GM12878 (cell line): ENCODE data around the gene DPP6. TPM values are rescaled to one million over a fixed set of nuclear protein-coding genes. Genes with fewer than 3 reads are reported as not detected.

Source experiments
- ATAC-seq: fragments of 200-7000 bp; cut with Tn5 transposase; 3 replicates; pipeline ENCODE4 v1.9.1; 2020; ENCODE audit warnings: mild to moderate bottlenecking, moderate library complexity
- BruUV-seq: library from RNA; stranded (reverse); fragments of 400-500 nt; replicated peaks from 2 replicates; lab custom pipeline; 2021; lab: Mats Ljungman, UMichigan
- CTCF ChIA-PET: fragments of 300-600 bp; sonication (Branson Sonifier 250); formaldehyde crosslinking; extraction: SDS; loops from one replicate; lab custom pipeline; 2021; ENCODE audit warnings: inconsistent platforms; lab: Yijun Ruan, JAX
- POLR2A ChIA-PET: fragments of 350-600 bp; formaldehyde crosslinking; extraction: SDS; loops from one replicate; lab custom pipeline; 2021; ENCODE audit warnings: inconsistent platforms; lab: Charles Lee
- RAD21 ChIA-PET: fragments of 300-600 bp; sonication (Branson Sonifier 250); formaldehyde crosslinking; loops from one replicate; lab custom pipeline; 2023; ENCODE audit warnings: antibody characterized with exemption; ENCODE audit not compliant: unreplicated experiment; lab: Charles Lee
- SMC1A ChIA-PET: fragments of 300-600 bp; sonication (Branson Sonifier 250); formaldehyde crosslinking; loops from one replicate; lab custom pipeline; 2023; ENCODE audit not compliant: unreplicated experiment, uncharacterized antibody; lab: Charles Lee
- DNase-seq: peaks from one replicate; pipeline ENCODE4 v3.0.0-alpha.2; 2011; ENCODE audit warnings: low read depth, low spot score
- FAIRE-seq: peaks from 3 replicates; lab custom pipeline; 2011; peaks lifted over from hg19 to GRCh38; lab: Jason Lieb, UNC
- H2AFZ ChIP-seq: 2 replicates; pipeline ENCODE4 v1.6.0; 2011; ENCODE audit warnings: low read depth, low read length, control low read depth; ENCODE audit not compliant: control insufficient read depth
- H3K27ac ChIP-seq: 2 replicates; pipeline ENCODE4 v1.5.1; 2011; ENCODE audit warnings: control low read depth; ENCODE audit not compliant: control insufficient read depth, insufficient read depth
- H3K27me3 ChIP-seq, 2 experiments: replicated peaks in 1 of 2; 2 replicates each; pipeline versions ENCODE4 v1.6.0 to v1.6.1; 2011; ENCODE audit warnings: low read length in 1 of 2; ENCODE audit not compliant: control insufficient read depth in 2 of 2, insufficient read depth in 2 of 2
- H3K36me3 ChIP-seq, 2 experiments: 2 replicates each; pipeline ENCODE4 v1.5.1; 2011; ENCODE audit warnings: low read length in 1 of 2; ENCODE audit not compliant: control insufficient read depth in 2 of 2, insufficient read depth in 2 of 2
- H3K4me1 ChIP-seq: 2 replicates; pipeline ENCODE4 v1.6.1; 2011; ENCODE audit warnings: mild to moderate bottlenecking, low read length, moderate library complexity, mixed read lengths; ENCODE audit not compliant: control insufficient read depth, insufficient read depth
- H3K4me2 ChIP-seq: 2 replicates; pipeline ENCODE4 v1.6.0; 2011; ENCODE audit warnings: control low read depth; ENCODE audit not compliant: control insufficient read depth, insufficient read depth
- H3K4me3 ChIP-seq: fragments of 200-600 bp; sonication (generic); 2 replicates; pipeline ENCODE4 v1.5.1; 2016
- H3K79me2 ChIP-seq: 2 replicates; pipeline ENCODE4 v1.6.0; 2011; ENCODE audit warnings: low read length; ENCODE audit not compliant: control insufficient read depth, insufficient read depth
- H3K9ac ChIP-seq: 2 replicates; pipeline ENCODE4 v1.8.0; 2011; ENCODE audit warnings: low read length, control low read depth, mixed read lengths; ENCODE audit not compliant: control insufficient read depth, insufficient read depth
- H3K9me3 ChIP-seq: replicated peaks from 3 replicates; pipeline ENCODE4 v1.5.1; 2011; ENCODE audit warnings: mild to moderate bottlenecking, low read length; ENCODE audit not compliant: control insufficient read depth, insufficient read depth
- H4K20me1 ChIP-seq: 2 replicates; pipeline ENCODE4 v1.6.0; 2011; ENCODE audit not compliant: control insufficient read depth, insufficient read depth
- BMI1 ChIP-seq: fragments of 450-650 bp; IDR thresholded peaks from 2 replicates; pipeline ENCODE4 v1.6.1; 2016; ENCODE audit warnings: mild to moderate bottlenecking, moderate library complexity, borderline replicate concordance
- CBFB ChIP-seq: IDR thresholded peaks from 2 replicates; pipeline ENCODE4 v1.6.1; 2016; ENCODE audit warnings: antibody characterized with exemption, low read depth
- CBX3 ChIP-seq: fragments of 200-600 bp; sonication (generic); IDR thresholded peaks from 2 replicates; pipeline ENCODE4 v1.6.1; 2016; ENCODE audit warnings: low read depth, borderline replicate concordance
- CEBPZ ChIP-seq: fragments of 150-350 bp; IDR thresholded peaks from 2 replicates; pipeline ENCODE4 v1.6.1; 2016; ENCODE audit warnings: low read depth, low read length
- EGR1 ChIP-seq, 2 experiments: IDR thresholded peaks; 1 replicate in 1 of 2; 2 replicates in 1 of 2; pipeline ENCODE4 v1.6.1; 2011 to 2012; ENCODE audit warnings: low read depth in 2 of 2, low read length in 2 of 2, borderline replicate concordance in 1 of 2, mild to moderate bottlenecking in 1 of 2, moderate library complexity in 1 of 2
- HDAC2 ChIP-seq: fragments of 200-600 bp; sonication (generic); IDR thresholded peaks from 2 replicates; pipeline ENCODE4 v1.6.1; 2017
- MEF2B ChIP-seq: fragments of 450-650 bp; IDR thresholded peaks from 2 replicates; pipeline ENCODE4 v1.6.1; 2018; ENCODE audit warnings: mild to moderate bottlenecking, moderate library complexity; ENCODE audit not compliant: partially characterized antibody, poor library complexity, severe bottlenecking
- NR2C2 ChIP-seq: IDR thresholded peaks from 2 replicates; pipeline ENCODE4 v1.6.1; 2011; ENCODE audit warnings: borderline replicate concordance, low read depth; ENCODE audit not compliant: control insufficient read depth, insufficient read length
- SMARCA5 ChIP-seq: fragments of 450-650 bp; IDR thresholded peaks from 2 replicates; pipeline ENCODE4 v1.6.1; 2017; ENCODE audit warnings: mild to moderate bottlenecking
- STAT1 ChIP-seq: fragments of 450-650 bp; conservative IDR thresholded peaks from 2 replicates; pipeline ENCODE4 v1.6.1; 2014; ENCODE audit warnings: antibody characterized with exemption, mild to moderate bottlenecking
- STAT3 ChIP-seq: IDR thresholded peaks from 2 replicates; pipeline ENCODE4 v1.6.1; 2011; ENCODE audit warnings: low read depth, low read length, improper control_type of control experiment
- TCF3 ChIP-seq: IDR thresholded peaks from 2 replicates; pipeline ENCODE4 v1.6.1; 2012; ENCODE audit warnings: low read depth, mild to moderate bottlenecking, low read length, borderline replicate concordance; ENCODE audit not compliant: insufficient read depth
- ZBED1 ChIP-seq: IDR thresholded peaks from 2 replicates; pipeline ENCODE4 v1.6.1; 2016; ENCODE audit warnings: borderline replicate concordance
- ZBTB33 ChIP-seq: fragments of 450-650 bp; IDR thresholded peaks from 2 replicates; pipeline ENCODE4 v1.6.1; 2017; ENCODE audit warnings: mild to moderate bottlenecking
- ZBTB4 ChIP-seq: fragments of 450-650 bp; formaldehyde crosslinking; IDR thresholded peaks from 2 replicates; pipeline ENCODE4 v1.4.0; 2022; ENCODE audit warnings: mild to moderate bottlenecking, moderate library complexity
- ZSCAN29 ChIP-seq: fragments of 450-650 bp; IDR thresholded peaks from 2 replicates; pipeline ENCODE4 v1.6.1; 2017; ENCODE audit warnings: mild to moderate bottlenecking, moderate library complexity
- WGBS: methylation state at CpG from one replicate; pipeline ENCODE4 v1.1.6; 2016; ENCODE audit warnings: low lambda C conversion rate; ENCODE audit not compliant: insufficient replicate concordance, insufficient coverage; ENCODE audit errors: missing lambda C conversion rate; 5-methylcytosine and 5-hydroxymethylcytosine counted together
- in situ Hi-C: fragments of 300-500 bp; cut with MboI; formaldehyde crosslinking; loops from 9 replicates; pipeline ENCODE4 v1.14.3; 2018; ENCODE audit warnings: mixed read lengths
- intact Hi-C: fragments of 100-400 bp; cut with micrococcal nuclease; formaldehyde crosslinking; loops from one replicate; pipeline ENCODE4 v1.14.2; 2022; ENCODE audit not compliant: unreplicated experiment
- polyA plus RNA-seq, 11 experiments: library from polyadenylated mRNA; depleted of rRNA in 4 of 11; unstranded in 6 of 11; stranded (reverse) in 5 of 11; fragments of >200 nt; fragmentation: Nextera tagmentation in 4 of 11; fragmentation: Illumina TruSeq in 1 of 11; extraction: Ambion mirVana in 4 of 11; extraction: Trizol in 1 of 11; gene quantifications; 1 replicate in 1 of 11; 2 replicates in 10 of 11; pipeline versions ENCODE4 v1.2.1 to v1.2.3, GENCODE V29; 2011 to 2016; ENCODE audit warnings: inconsistent platforms in 2 of 11, missing spikeins in 2 of 11, low read depth in 1 of 11
- total RNA-seq, 4 experiments: library from RNA; depleted of rRNA in 3 of 4; stranded (reverse); fragments of >200 nt in 3 of 4; fragmentation: Illumina TruSeq in 1 of 4; extraction: Trizol in 1 of 4; gene quantifications; 2 replicates each; pipeline versions ENCODE4 v1.2.1 to v1.2.3, GENCODE V29; 2013 to 2021

Gene DPP6
- total and polyA plus RNA-seq, 10 of the 15 experiments (the other 5 are each of a cell fraction or from before 2014, with no cell fraction given), result not detected

GRCh38 chr7:154512121-154512833 lies 460.1 kb downstream of the DPP6 start:
- H3K27ac ChIP-seq, result no peak overlapping the region
- no peaks in the 10 kb centered on the region for H3K9me3 ChIP-seq
- FAIRE-seq (no peak), DNase-seq (no peak), ATAC-seq (no peak)
- in situ Hi-C loops, result no loop called here
- no peaks in the 10 kb centered on the region for H3K27me3 ChIP-seq
- no peak overlapping the region for H3K4me3 ChIP-seq
- no peak overlapping the region for H3K9ac ChIP-seq
- H4K20me1 ChIP-seq, result no peaks in the 10 kb centered on the region
- no peak overlapping the region for H3K4me2 ChIP-seq
- ChIA-PET SMC1A (interaction anchor here (1.0 kb wide), 1 partner anchor 12 kb away, joined by 3 read pairs; no protein-coding TSS in a partner anchor), CTCF (no interaction called here), RAD21 (no interaction called here), POLR2A (no interaction called here)
- no peaks in the 10 kb centered on the region for H3K79me2 ChIP-seq
- no peaks in the 10 kb centered on the region for H3K4me1 ChIP-seq
- H3K36me3 ChIP-seq, result no peaks in the 10 kb centered on the region
- 25% methylated on average over 7 of the region's 7 CpGs for WGBS
- intact Hi-C loops, result no loop called here
- BruUV-seq, result no TSS peak
- H2AFZ ChIP-seq, result no peak overlapping the region
- no peak for TF ChIP-seq TCF3
- TF ChIP-seq STAT1, result no peak
- TF ChIP-seq ZBTB4 (CRISPR knock-in tag), result no peak
- no peak for TF ChIP-seq STAT3
- no peak for TF ChIP-seq EGR1 (IDR thresholded peaks at IDR 0.05; ENCODE audit: borderline replicate concordance in 1 of 2, low read depth in 2 of 2, low read length in 2 of 2)
- TF ChIP-seq SMARCA5, result no peak
- no peak for TF ChIP-seq BMI1
- TF ChIP-seq ZSCAN29, result no peak
- TF ChIP-seq MEF2B, result no peak
- TF ChIP-seq HDAC2, result no peak
- TF ChIP-seq NR2C2, result no peak
- no peak for TF ChIP-seq CBX3
- no peak for TF ChIP-seq ZBED1
- no peak for TF ChIP-seq ZBTB33
- no peak for TF ChIP-seq CBFB
- no peak for TF ChIP-seq CEBPZ
